GM12865 (cell line): ENCODE measurements around the gene CHST3.
"Not testable (repeated sequence)": the region's sequence is repeated elsewhere in the genome, so short reads cannot be mapped to it uniquely, and the experiment has no call there.

Experiments
- DNase-seq: peaks from one replicate; pipeline ENCODE4 v3.0.0; 2010; ENCODE audit warnings: low read depth
- H3K4me3 ChIP-seq: 2 replicates; pipeline ENCODE4 v1.5.1; 2011; ENCODE audit warnings: mild to moderate bottlenecking, low read depth, low read length, control low read depth
- TF ChIP-seq, protein P1 (sequence below): IDR thresholded peaks from 2 replicates; pipeline ENCODE4 v1.5.1; 2011; ENCODE audit warnings: low read length, control low read depth, low read depth, inconsistent platforms; ENCODE audit not compliant: insufficient read depth; ENCODE audit errors: missing control alignments

The CHST3 gene

DNA sequence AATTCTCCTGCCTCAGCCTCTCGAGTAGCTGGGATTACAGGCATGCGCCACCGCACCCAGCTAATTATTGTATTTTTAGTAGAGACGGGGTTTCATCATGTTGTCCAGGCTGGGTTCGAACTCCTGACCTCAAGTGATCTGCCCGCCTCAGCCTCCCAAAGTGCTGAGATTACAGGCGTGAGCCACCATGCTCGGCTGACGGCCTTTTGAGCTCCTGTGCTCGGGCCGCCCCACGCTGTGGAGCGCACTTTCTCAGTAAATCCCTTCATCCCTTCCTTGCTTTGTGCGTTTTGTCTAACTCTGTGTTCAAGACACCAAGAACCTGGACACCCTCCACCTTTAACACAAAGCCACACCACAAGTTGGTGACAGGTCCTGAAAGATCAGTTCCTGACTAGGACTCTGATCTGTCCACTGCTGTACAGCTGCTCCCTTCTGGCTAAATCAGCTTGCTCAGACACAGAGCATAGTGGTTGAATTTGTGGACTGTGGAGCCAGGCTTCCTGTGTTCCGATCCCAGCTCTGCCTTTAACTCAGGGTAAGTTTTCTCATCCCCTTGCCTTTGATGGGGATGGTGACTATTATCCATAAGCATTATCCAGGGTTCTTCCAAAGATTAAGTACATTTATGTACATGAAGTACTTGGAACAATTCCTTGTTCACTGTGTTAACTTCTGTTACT lies 20.1 kb downstream of the CHST3 start:
- H3K4me3 ChIP-seq = no peak overlapping the region
- TF ChIP-seq, protein P1, sequence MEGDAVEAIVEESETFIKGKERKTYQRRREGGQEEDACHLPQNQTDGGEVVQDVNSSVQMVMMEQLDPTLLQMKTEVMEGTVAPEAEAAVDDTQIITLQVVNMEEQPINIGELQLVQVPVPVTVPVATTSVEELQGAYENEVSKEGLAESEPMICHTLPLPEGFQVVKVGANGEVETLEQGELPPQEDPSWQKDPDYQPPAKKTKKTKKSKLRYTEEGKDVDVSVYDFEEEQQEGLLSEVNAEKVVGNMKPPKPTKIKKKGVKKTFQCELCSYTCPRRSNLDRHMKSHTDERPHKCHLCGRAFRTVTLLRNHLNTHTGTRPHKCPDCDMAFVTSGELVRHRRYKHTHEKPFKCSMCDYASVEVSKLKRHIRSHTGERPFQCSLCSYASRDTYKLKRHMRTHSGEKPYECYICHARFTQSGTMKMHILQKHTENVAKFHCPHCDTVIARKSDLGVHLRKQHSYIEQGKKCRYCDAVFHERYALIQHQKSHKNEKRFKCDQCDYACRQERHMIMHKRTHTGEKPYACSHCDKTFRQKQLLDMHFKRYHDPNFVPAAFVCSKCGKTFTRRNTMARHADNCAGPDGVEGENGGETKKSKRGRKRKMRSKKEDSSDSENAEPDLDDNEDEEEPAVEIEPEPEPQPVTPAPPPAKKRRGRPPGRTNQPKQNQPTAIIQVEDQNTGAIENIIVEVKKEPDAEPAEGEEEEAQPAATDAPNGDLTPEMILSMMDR = no peak
- DNase-seq = no peak

DNA sequence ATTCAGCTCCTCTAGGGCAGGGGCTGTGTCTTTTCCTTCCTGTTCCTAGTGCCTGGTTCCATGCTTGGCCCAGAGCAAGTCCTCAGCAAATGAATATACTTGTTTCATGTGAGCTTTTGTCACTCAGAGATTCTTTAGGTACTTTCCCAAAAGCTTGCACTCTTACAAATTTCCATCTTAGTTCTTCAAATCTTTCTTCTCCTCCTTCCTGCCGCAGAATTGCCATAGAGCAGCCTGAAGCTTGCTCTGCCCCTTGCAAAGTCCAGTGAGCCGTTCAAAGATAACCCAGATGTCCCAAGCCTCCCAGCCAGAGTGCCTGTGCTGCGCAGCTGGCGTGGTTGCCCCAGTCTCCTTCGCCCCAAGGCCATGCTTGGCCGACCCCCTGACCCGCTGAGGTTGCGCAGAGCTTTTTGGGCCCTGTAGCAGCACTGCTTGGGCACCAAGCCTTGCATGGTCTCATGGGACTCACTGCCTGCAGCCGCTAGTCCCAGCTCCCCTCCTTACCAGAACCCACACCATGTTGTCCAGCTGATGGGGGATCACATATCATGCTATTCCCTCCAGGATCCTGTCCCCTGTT lies 20.7 kb downstream of the CHST3 start:
- H3K4me3 ChIP-seq = no peak overlapping the region
- TF ChIP-seq, protein P1 = no peak
- peak; percentile 31 for DNase-seq

DNA sequence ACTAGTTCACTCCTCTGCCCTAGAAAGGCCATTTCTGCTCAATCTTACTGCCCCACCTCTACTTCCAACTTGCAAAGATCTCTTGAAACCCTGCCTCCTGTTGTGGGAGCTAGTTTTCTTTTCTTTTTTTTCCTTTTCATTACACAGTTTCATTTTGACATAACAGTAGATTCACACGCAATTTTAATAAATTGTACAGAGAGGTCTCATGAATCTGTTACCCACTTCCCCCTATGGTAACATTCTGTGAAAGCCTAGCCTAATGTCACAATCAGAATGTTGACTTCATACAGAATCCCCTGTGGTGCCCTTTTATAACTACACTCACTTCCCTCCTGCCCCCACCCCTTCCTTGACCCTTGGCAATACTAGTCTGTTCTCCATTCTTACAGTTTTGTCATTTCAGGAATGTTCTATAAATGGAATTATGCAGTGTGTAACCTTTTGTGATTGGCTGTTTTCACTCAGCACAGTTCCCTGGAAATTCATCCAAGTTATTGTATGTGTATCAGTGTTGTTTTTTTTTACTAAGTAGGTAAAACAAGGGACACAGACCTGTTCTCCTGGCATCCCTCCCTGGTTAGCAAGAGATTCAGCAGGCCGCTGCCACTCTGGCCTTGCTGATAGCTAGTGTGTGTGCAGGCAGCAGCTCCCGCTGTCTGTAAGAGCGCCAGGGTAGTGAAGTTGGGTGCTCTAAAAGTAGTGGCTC lies 21.5 kb downstream of the CHST3 start:
- DNase-seq = peak; percentile 44
- no peak overlapping the region for H3K4me3 ChIP-seq
- TF ChIP-seq, protein P1 = no peak

DNA sequence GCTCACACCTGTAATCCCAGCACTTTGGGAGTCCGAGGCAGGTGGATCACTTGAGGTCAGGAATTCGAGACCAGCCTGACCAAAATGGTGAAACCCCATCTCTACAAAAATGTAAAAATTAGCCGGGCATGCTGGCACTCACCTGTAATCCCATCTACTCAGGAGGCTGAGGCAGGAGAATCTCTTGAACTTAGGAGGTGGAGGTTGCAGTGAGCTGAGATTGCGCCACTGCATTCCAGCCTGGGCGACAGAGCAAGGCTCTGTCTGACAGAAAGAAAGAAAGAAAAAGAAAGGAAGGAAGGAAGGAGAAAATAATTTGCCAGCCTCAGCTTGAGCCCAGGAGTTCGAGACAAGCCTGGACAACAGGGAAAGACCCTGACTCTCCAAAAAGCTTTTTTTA lies 24.7 kb downstream of the CHST3 start:
- not testable (repeated sequence) for H3K4me3 ChIP-seq, DNase-seq

DNA sequence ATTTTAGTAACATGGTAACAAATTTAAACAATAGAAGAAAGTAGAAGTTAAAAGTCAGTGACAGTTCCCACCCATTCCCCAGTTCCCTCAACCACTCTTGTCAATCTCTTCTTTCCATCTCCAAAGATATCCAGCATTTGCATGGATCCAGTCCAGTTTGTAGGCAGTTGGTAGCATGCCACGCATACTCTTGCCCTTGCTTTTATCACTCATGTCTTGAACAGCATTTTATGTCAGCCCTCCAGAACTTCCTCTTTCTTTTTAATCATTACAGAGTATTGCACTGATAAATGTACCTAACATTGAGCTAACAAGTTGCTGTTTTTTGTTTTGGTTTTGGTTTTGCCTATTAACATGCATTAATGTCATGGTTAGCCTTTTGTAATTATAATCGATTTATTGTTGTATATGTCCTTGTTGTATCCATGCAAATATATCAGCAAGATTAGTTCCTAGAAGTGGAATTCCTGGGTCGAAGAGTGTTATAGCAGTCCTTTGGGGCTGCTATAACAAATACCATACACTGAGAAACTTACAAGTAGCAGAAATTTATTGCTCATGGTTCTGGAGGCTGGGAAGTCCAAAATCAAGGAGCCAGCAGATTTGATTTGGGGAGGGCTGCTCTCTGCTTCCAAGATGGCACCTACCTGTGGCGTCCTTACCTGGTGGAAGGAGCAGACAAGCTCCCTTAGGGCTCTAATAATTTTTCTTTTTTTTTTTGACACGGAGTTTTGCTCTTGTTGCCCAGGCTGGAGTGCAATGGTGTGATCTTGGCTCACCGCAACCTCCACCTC lies 25.7 kb downstream of the CHST3 start:
- H3K4me3 ChIP-seq = no peak overlapping the region
- TF ChIP-seq, protein P1 = no peak
- DNase-seq = no peak

DNA sequence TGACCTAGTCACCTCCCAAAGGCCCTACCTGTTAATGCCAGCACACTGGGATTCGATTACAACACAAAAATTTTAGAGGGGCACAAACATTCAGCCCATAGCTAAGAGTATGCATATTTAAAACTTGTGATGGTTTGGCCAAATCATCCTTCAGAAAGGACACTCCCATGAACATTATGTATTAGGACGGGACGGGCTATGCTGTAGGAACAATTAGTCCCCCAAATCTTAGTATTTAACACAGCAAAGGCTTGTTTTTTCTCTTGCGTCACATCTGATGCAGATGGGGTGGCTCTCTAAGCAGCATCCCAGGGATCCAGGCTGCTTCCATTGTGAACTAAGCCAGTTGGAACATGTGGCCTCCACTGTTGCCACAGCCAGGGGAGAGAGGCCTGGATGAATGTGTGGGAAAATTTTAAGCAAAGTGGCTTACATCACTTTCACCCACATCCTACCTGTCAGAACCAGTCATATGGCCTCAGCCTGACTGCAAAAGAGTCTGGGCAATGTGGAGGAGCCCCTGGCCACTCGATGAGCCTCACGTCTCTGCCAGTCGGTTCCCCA lies 26.6 kb downstream of the CHST3 start:
- TF ChIP-seq, protein P1 = no peak
- no peak for DNase-seq
- H3K4me3 ChIP-seq = no peak overlapping the region
